ENCODE results near the gene EXOC6B.

- TF ChIP-seq CTCF (IDR thresholded peaks at IDR 0.05) (no peak), POLR2A (IDR thresholded peaks at IDR 0.05) (no peak)
Measured at GRCh38 chr2:72785517-72785916, 40.3 kb downstream of the EXOC6B start.
